HG02623 (cell line): ENCODE measurements around the gene TRMO.

ENCODE experiments used
- ATAC-seq: cut with Tn5 transposase; IDR thresholded peaks from one replicate; pipeline ENCODE4 v1.9.1; 2021; ENCODE audit warnings: moderate library complexity; ENCODE audit not compliant: unreplicated experiment

Gene TRMO

DNA sequence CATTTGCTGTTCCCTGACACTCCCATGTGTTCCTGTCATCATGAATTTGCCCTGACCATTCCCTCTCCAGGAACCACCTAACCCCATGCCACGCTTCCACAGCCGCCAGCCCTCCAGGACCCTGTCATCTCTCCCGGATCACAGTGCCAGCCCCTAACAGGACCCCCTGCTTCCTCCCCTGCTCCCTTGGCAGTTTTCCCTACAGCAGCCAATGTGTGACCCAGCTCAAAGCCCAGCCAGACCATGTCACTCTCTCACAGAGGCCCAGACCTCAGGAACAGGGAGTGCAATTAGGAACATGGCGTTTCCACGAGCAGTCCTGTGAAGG is 61.2 kb downstream of the TRMO start:
- no peak for ATAC-seq

DNA sequence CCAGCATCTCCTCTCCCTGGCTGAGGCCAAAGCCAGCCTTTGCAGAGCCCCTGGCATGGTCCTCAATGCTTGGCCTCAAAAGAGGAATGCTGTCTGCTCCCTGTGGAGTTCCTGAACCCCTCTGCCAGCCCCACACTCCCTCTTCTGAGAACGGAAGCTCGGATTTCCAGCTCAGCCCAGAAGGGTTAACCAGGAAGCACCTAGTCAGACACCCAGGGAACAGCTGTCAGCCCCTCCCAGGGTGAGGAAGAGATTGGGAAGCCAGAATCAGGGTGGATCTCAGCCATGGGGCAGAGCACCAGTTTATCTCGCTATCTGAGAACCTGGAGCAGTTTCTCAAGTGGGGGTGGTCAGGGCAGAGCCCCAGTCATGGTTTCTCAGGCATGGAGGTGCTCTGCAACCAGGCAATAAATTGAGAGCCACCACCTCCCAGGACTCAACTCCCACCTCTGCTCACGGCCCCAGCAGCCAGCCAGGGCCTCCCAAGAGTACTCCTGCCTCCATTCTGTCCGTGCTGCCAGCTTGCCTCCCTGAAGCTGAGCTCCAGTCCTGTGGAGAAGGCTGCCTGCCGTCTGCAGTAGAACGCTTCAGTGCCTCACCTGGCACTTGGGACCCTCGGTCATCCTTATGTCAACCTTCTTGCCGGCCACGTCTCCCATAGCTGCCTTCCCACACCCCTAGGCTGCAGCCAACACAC is 61.7 kb downstream of the TRMO start:
- no peak for ATAC-seq

DNA sequence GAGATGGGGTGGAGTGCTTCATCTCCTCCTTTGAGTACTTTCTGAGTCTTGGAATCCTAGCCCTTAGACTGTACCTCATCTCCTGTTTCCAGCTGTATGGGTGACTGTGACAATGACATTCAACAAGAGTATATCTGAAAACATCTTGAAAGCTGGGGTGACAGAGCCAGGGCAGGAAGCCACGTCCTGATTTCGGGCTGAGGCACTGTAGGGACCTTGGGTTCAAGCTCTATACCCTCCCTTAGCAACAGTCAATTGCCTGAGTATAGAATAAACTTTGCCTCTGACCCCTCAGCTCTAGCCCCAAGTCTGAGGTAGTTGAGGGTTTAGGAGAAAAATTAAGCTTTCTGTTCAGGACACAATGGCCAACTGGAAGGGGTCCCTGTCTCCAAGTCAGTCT is 63.0 kb downstream of the TRMO start:
- ATAC-seq: no peak

DNA sequence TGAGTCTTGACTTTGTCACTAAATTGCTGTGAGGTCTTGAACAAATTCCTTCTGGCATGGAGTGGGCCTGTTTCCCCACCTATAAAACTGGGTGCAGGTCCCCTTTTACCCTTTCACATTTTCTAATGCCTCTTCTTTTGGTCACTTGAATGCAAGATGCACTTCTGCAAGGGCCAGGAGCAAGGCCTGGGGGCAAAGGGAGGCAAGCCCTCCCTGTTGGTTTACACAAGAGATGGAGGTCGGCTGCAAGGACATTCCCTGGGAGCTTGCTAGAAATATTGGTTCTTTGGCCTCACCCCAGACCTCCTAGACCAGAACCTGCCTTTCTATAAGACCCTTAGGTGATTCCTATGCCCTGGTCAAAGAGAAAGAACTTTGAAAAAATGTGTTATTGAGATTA is 63.5 kb downstream of the TRMO start:
- no peak for ATAC-seq

DNA sequence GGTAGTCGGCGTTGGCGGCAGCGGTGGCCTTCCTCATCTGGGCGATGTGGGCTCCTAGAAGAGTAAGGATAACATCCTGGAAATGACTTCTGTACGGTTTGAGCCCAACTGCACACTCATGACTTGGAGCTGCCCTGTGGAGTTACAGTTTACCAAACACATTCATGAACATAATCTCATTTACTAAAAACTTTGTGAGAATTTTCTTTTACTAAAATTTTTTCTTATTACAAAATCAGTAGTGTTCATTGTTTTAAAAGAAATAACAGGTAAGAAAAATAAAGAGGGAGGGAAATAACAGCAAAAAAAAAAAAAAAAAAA is 63.9 kb downstream of the TRMO start:
- ATAC-seq: no peak

DNA sequence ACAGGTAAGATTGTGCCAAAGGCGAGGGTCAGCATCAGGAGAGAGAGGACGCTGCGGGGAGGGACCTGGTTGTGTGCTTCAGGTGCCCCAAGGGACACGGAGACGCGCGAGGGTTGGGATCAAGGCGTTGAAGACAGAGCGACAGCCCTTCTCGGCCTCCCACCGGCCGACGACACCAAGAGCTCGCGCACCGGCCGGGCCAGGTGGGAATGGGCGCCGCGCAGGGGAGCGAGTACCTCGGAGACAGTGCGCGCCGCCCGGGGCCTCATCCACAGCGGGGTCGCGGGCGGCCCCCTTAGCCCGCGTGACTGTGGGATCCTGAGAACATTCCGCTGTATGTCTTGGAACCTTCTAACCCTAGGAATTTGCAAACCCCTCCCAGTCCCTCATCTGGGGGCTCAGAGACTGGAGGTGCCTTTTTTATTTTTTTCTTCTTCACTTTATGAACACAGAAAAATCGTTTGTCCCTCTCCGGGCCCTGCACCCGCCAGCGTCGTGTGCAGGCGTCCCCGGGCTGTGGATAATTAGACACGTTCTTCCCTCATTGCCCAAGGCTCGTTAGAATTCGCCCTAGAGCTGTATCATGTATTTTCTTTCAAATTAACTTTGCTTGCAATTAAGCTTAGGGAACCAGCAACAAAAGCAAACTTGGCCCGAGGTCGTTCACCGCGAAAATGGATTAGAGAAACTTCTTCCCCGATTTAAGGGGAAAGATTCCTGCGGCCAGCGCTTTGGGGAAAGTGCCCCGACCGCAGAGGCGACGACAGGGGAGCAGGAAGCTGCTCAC is 64.5 kb downstream of the TRMO start:
- ATAC-seq: no peak

DNA sequence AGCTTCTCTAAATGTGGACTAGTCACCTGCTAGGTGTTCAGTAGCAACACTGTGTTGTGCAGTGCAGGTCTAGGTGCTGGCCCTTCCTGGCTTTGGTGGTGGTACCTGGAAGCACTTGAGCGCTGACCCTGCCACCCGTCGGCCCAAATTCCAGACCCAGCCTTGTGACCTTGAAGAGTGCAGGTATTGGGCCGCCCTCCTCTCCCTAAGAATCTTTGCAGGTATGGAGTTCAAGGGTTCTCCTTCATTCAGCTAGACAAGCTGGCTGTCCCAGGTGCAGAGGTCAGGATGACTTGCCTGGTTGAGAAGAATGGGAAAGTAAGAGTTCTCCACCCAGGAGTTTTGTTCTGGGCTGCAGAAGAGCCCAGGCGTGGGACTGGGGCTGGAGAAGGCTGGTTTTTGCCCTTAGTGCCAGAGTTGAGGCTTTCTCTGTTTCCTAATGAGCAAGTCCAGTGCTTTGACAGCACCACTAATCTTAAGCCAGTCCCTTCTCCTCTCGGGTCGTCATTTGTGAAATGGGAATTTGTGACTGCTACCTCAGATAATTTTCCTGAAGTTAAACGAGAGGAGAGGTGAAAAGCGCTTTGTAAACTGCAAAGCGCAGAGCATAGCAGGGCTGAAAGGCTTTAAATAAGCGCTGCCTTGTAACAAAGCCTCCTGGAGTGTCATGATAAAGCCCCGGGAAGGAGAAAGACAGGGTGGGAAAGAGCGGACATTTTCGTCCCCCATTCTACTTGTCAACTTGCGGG is 65.3 kb downstream of the TRMO start:
- no peak for ATAC-seq

DNA sequence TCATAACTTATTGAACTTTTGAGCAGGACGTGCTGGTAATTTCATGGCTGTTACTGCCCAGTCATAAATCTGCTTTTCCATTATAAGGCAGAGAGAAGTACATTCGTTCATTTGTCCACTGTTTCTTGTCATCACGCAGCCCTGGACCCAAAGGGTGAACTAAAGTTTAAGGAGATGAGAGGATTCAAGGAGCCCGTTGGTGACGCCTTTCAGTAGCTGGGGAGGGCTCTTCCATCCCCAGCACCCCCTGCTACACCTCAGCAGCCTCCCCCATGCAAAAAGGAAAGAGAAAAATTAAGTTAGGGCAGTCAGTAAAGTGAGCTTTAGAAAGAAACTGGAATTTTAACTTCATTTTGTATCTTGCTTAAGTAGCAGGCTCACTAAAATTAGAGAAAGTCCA is 66.4 kb downstream of the TRMO start:
- no peak for ATAC-seq

DNA sequence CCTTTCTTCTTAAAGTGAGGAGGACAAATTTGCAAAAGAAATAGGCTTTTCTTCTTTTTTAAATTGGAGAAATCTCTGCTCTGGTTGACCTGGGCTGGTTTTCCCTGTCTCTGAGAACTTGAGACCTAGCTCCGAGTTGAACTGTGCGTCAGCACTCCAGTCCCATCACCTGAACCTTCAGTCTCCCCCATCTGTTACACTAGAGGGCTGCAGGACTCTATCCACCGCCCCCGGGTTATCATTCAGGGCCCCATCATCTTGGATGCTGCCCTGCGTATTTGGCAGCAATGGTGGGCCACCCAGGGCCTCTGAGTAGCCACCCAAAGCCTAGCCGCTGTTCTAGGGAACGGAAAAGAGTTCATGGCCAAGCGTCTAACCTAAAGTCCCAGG is 66.8 kb downstream of the TRMO start:
- no peak for ATAC-seq

DNA sequence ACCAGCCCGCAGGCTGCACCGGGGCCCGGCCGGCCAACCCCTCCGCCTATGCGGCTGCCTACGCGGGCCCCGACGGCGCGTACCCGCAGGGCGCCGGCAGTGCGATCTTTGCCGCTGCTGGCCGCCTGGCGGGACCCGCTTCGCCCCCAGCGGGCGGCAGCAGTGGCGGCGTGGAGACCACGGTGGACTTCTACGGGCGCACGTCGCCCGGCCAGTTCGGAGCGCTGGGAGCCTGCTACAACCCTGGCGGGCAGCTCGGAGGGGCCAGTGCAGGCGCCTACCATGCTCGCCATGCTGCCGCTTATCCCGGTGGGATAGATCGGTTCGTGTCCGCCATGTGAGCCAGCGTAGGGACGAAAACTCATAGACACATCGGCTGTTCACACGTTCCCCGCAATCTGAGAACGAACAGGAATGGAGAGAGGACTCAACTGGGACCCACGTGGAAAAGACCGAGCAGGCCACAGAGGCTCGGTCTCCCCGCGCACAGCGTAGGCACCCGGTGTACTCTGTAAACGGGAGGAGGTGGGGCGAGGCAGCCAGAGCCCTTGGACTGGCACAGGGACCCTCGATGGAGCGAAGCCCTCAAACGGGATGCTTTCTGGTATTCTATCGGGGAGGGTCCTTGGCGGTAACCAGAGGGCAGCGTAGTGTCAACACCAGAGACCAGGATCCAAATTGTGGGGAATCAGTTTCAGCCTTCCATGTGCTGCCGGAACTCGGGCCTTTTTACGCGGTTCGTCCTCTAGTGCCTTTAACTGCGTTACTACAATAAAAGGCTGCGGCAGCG is 67.4 kb downstream of the TRMO start:
- ATAC-seq: no peak
